Coronary artery (tissue), 2 donors: ENCODE data around the gene CLMP.

ENCODE experiments used
- DNase-seq: peaks from one replicate; pipeline ENCODE4 v3.0.0-alpha.2; 2017; ENCODE audit warnings: low spot score
- H3K27ac ChIP-seq, 2 donors: fragments of 200-600 bp; sonication (generic); one replicate each; pipeline ENCODE4 v1.5.1; 2016 to 2019
- H3K4me3 ChIP-seq: fragments of 200-600 bp; sonication (generic); 2 replicates; pipeline ENCODE4 v1.5.1; 2016; ENCODE audit warnings: mild to moderate bottlenecking, moderate library complexity
- TF ChIP-seq, protein P1 (sequence below): fragments of 200-600 bp; sonication (generic); IDR thresholded peaks from one replicate; pipeline ENCODE4 v1.5.1; 2019; ENCODE audit warnings: antibody characterized with exemption

Gene CLMP

DNA sequence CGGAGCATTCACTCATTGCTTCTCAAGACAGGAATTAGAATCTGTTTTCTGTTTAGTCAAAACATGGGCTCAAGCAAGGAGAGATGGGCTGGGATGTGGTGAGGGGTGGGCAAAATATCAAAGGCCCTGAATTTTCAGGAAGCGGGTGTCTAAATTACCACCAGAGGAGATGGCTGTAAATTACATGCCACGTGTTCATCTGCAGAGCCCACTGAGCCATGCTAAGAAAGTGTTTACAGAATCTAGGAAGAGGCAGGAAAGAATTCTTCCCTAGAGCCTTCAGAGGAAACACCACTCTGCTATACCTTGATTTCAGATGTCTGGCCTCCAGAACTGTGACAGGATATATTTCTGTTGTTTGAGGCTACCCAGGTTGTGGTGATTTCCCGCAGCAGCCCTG, 46.1 kb downstream of the CLMP start:
- no peak for DNase-seq
- no peak overlapping the region for H3K27ac ChIP-seq
- TF ChIP-seq, protein P1, sequence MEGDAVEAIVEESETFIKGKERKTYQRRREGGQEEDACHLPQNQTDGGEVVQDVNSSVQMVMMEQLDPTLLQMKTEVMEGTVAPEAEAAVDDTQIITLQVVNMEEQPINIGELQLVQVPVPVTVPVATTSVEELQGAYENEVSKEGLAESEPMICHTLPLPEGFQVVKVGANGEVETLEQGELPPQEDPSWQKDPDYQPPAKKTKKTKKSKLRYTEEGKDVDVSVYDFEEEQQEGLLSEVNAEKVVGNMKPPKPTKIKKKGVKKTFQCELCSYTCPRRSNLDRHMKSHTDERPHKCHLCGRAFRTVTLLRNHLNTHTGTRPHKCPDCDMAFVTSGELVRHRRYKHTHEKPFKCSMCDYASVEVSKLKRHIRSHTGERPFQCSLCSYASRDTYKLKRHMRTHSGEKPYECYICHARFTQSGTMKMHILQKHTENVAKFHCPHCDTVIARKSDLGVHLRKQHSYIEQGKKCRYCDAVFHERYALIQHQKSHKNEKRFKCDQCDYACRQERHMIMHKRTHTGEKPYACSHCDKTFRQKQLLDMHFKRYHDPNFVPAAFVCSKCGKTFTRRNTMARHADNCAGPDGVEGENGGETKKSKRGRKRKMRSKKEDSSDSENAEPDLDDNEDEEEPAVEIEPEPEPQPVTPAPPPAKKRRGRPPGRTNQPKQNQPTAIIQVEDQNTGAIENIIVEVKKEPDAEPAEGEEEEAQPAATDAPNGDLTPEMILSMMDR: no peak

GRCh38 chr11:123145661-123146060, 49.4 kb downstream of the CLMP start:
- Histone ChIP-seq H3K27ac (no peak overlapping the region), H3K4me3 (no peak overlapping the region)
- DNase-seq: no peak
- TF ChIP-seq, protein P1: no peak

More for the DNA sequence above, 46.1 kb downstream of the CLMP start:
- no peak overlapping the region for H3K4me3 ChIP-seq

DNA sequence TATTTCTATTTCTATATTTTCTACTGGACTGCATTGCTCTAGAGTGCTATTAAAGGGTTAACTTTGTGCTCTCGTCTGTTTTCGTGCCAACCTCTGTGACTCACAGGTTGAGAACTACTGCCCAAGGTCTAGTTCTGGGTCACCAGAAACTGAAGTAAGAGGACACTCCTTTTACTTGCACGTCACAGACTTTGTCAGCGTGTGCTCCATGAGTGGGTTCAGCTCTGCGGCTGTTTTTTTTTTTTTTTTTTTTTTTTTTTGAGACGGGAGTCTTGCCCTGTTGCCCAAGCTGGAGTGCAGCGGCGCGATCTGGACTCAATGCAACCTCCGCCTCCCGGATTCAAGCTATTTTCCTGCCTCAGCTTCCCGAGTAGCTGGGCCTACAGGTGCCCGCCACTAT, 49.8 kb downstream of the CLMP start:
- DNase-seq: no peak
- Histone ChIP-seq H3K4me3 (no peak overlapping the region), H3K27ac (no peak overlapping the region)
- TF ChIP-seq, protein P1: no peak

GRCh38 chr11:123144707-123145106, 50.3 kb downstream of the CLMP start:
- no peak for DNase-seq
- TF ChIP-seq, protein P1: no peak
- H3K4me3 ChIP-seq: no peak overlapping the region
- H3K27ac ChIP-seq: no peak overlapping the region

DNA sequence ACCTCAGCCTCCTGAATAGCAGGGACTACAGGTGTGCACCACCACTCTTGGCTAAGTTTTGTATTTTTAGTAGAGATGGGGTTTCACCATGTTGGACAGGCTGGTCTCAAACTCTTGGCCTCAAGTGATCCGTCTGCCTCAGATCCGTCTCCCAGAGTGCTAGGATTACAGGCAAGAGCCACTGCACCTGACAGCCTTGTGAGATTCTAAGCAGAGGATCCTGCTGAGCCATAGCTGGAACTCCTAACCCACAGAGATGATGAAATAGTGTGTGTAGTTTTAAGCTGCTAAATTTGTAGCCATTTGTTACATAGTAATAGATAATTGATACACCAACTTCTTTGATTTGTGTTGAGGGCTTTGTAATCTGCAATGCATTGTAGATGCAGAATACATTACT, 51.1 kb downstream of the CLMP start:
- no peak overlapping the region for H3K27ac ChIP-seq
- H3K4me3 ChIP-seq: no peak overlapping the region
- TF ChIP-seq, protein P1: no peak
- no peak for DNase-seq

DNA sequence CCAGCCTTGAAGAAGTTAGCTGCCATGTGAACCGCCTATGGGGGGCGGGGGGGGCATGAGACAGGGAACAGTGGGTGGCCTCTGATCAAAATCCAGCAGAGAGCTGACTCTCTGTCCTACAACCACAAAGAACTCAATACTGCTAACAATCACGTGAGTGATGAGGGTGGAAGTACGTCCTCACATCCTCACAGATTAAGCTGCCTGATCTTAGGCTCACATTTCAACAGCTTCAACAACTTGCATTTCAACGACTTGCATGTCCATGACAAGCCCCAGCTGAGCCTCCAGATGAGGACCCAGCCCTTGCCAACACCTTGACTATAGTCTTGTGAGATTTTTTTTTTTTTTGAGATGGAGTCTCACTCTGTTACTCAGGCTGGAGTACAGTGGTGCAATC, 51.6 kb downstream of the CLMP start:
- no peak overlapping the region for H3K27ac ChIP-seq
- H3K4me3 ChIP-seq: no peak overlapping the region
- TF ChIP-seq, protein P1: no peak
- DNase-seq: no peak

GRCh38 chr11:123139206-123139605, 55.8 kb downstream of the CLMP start:
- Histone ChIP-seq H3K4me3 (no peak overlapping the region), H3K27ac (no peak overlapping the region)
- no peak for DNase-seq
- TF ChIP-seq, protein P1: no peak
